H1 (cell line): Measurements from ENCODE around the gene GUCY2D. TPM values are rescaled to one million over a fixed set of nuclear protein-coding genes. Genes with fewer than 3 reads are reported as not detected.
A peak's percentile ranks its signal among the peaks of the same experiment; 100 is the strongest.

Source experiments
- BACH1 ChIP-seq: IDR thresholded peaks from 2 replicates; pipeline ENCODE4 v1.6.1; 2012; ENCODE audit warnings: low read length, improper control_type of control experiment
- CBX8 ChIP-seq: fragments of 300-800, 300-1000 bp; sonication (generic); IDR thresholded peaks from 2 replicates; pipeline ENCODE4 v1.7.1; 2016; ENCODE audit warnings: low read depth, low read length, borderline replicate concordance
- CHD7 ChIP-seq: fragments of 300-600 bp; sonication (generic); IDR thresholded peaks from 2 replicates; pipeline ENCODE4 v1.7.1; 2012; ENCODE audit warnings: low read length, moderate library complexity, mild to moderate bottlenecking, inconsistent platforms; ENCODE audit not compliant: insufficient replicate concordance
- NANOG ChIP-seq: IDR thresholded peaks from 2 replicates; pipeline ENCODE4 v1.6.1; 2011; ENCODE audit warnings: low read length, low read depth, mild to moderate bottlenecking, inconsistent platforms; ENCODE audit not compliant: insufficient read depth, poor library complexity, severe bottlenecking
- PHF8 ChIP-seq: fragments of 200-600 bp; sonication (generic); conservative IDR thresholded peaks from 2 replicates; pipeline ENCODE4 v1.7.1; 2012; ENCODE audit warnings: low read depth, mild to moderate bottlenecking, inconsistent platforms, low read length, moderate library complexity
- RXRA ChIP-seq: IDR thresholded peaks from 2 replicates; pipeline ENCODE4 v1.6.1; 2011; ENCODE audit warnings: low read depth, mild to moderate bottlenecking, low read length, moderate library complexity; ENCODE audit not compliant: insufficient read depth
- SIN3A ChIP-seq, 2 experiments: IDR thresholded peaks in 1 of 2; conservative IDR thresholded peaks in 1 of 2; 2 replicates each; pipeline ENCODE4 v1.6.1; 2011 to 2012; ENCODE audit warnings: low read length in 2 of 2, improper control_type of control experiment in 1 of 2, low read depth in 1 of 2, mild to moderate bottlenecking in 1 of 2
- SIRT6 ChIP-seq: IDR thresholded peaks from one replicate; pipeline ENCODE4 v1.7.1; 2012; ENCODE audit warnings: low read length, inconsistent platforms
- SIX5 ChIP-seq: IDR thresholded peaks from 2 replicates; pipeline ENCODE4 v1.6.1; 2011; ENCODE audit warnings: mild to moderate bottlenecking, low read depth, low read length
- SP4 ChIP-seq: IDR thresholded peaks from 2 replicates; pipeline ENCODE4 v1.6.1; 2012; ENCODE audit warnings: low read length, inconsistent platforms
- YY1 ChIP-seq: IDR thresholded peaks from 2 replicates; pipeline ENCODE4 v1.6.1; 2011; ENCODE audit warnings: low read depth, mild to moderate bottlenecking, low read length
- ZNF274 ChIP-seq: IDR thresholded peaks from 2 replicates; pipeline ENCODE4 v1.7.0; 2012; ENCODE audit warnings: low read length, borderline replicate concordance; ENCODE audit errors: extremely low read depth
- polyA plus RNA-seq, 7 experiments: library from polyadenylated mRNA; depleted of rRNA in 3 of 7; stranded (reverse) in 5 of 7; unstranded in 2 of 7; fragments of >200 nt in 5 of 7; fragments of 200-250 nt in 2 of 7; gene quantifications; 1 replicate in 5 of 7; 2 replicates in 1 of 7; 4 replicates in 1 of 7; pipeline versions ENCODE4 v1.2.1 to v1.2.3, GENCODE V29; 2011 to 2013; ENCODE audit warnings: missing spikeins in 2 of 7, mixed read lengths in 2 of 7
- total RNA-seq: library from RNA; stranded (reverse); fragmentation: NEBNext Ultra II Directional; extraction: Animal tissue kit (Norgen Biotek cat#: 25700); gene quantifications from 2 replicates; pipeline ENCODE4 v1.2.1, GENCODE V29; 2021

Gene GUCY2D
- total and polyA plus RNA-seq, 2 of the 8 experiments (the other 6 are each of a cell fraction or from before 2014, with no cell fraction given) = 0.20 to 0.48 TPM

GRCh38 chr17:8041979-8042378, 39.6 kb downstream of the GUCY2D start (continued):
- no peak for TF ChIP-seq NANOG
- no peak for TF ChIP-seq SIRT6
- no peak for TF ChIP-seq BACH1
- no peak for TF ChIP-seq CBX8
- TF ChIP-seq PHF8 = no peak
- TF ChIP-seq ZNF274 = no peak
- peak; percentile 57; the same call in 1 of the 2 replicates for TF ChIP-seq YY1
- TF ChIP-seq SIN3A (conservative IDR thresholded peaks at IDR 0.05 in 1 of 2, IDR thresholded peaks at IDR 0.05 in 1 of 2; ENCODE audit: low read depth in 1 of 2, low read length in 2 of 2) = 0 out of 4 replicates have a peak, but pooled peaks of 1 of the 2 experiments have one; percentile 4
- TF ChIP-seq CHD7 = no peak
- TF ChIP-seq SP4 = no peak
- TF ChIP-seq RXRA = no peak
- no peak for TF ChIP-seq SIX5
